8988T (cell line): Measurements from ENCODE around the gene PLA2G2F.

Experiments used
- DNase-seq: peaks from one replicate; pipeline ENCODE4 v3.0.0; 2011

The PLA2G2F gene

GRCh38 chr1:20174937-20175666 lies 36.0 kb downstream of the PLA2G2F start:
- no peak for DNase-seq

- DNase-seq, result no peak
Measured at GRCh38 chr1:20178634-20179370, 39.7 kb downstream of the PLA2G2F start.

- no peak for DNase-seq
Measured at GRCh38 chr1:20179371-20180128, 40.4 kb downstream of the PLA2G2F start.

- no peak for DNase-seq
Measured at GRCh38 chr1:20180129-20180843, 41.2 kb downstream of the PLA2G2F start.

GRCh38 chr1:20180844-20181207 lies 41.7 kb downstream of the PLA2G2F start:
- DNase-seq, result no peak

GRCh38 chr1:20182415-20182814 lies 43.3 kb downstream of the PLA2G2F start:
- no peak for DNase-seq

GRCh38 chr1:20183035-20183434 lies 43.9 kb downstream of the PLA2G2F start:
- no peak for DNase-seq

GRCh38 chr1:20183616-20184271 lies 44.6 kb downstream of the PLA2G2F start:
- no peak for DNase-seq

GRCh38 chr1:20184481-20184900 lies 45.4 kb downstream of the PLA2G2F start:
- DNase-seq, result no peak

GRCh38 chr1:20184997-20185833 lies 46.1 kb downstream of the PLA2G2F start:
- no peak for DNase-seq

- no peak for DNase-seq
Measured at GRCh38 chr1:20185834-20186782, 47.0 kb downstream of the PLA2G2F start, which contains the start of the genes PLA2G2C and UBXN10. PLA2G2C (minus strand) TSS chr1:20186518; CDS start chr1:20177363, 9,155 bp downstream. UBXN10 (plus strand) TSS chr1:20186096; CDS start chr1:20190562, 4,466 bp downstream.

- DNase-seq, result no peak
Measured at GRCh38 chr1:20187103-20187812, 48.1 kb downstream of the PLA2G2F start.

- no peak for DNase-seq
Measured at GRCh38 chr1:20187813-20188454, 48.8 kb downstream of the PLA2G2F start.

GRCh38 chr1:20188455-20188817 lies 49.3 kb downstream of the PLA2G2F start:
- no peak for DNase-seq

- DNase-seq, result no peak
Measured at GRCh38 chr1:20189664-20190063, 50.5 kb downstream of the PLA2G2F start.

- DNase-seq, result no peak
Measured at GRCh38 chr1:20190256-20191160, 51.4 kb downstream of the PLA2G2F start.

GRCh38 chr1:20191266-20191825 lies 52.2 kb downstream of the PLA2G2F start:
- DNase-seq, result no peak
